GM12878 (cell line): ENCODE data around the gene REV1. TPM values are rescaled to one million over a fixed set of nuclear protein-coding genes. Genes with fewer than 3 reads are reported as not detected.

ENCODE experiments used
- ATAC-seq: fragments of 200-7000 bp; cut with Tn5 transposase; 3 replicates; pipeline ENCODE4 v1.9.1; 2020; ENCODE audit warnings: mild to moderate bottlenecking, moderate library complexity
- BruUV-seq: library from RNA; stranded (reverse); fragments of 400-500 nt; replicated peaks from 2 replicates; lab custom pipeline; 2021; lab: Mats Ljungman, UMichigan
- CTCF ChIA-PET: fragments of 300-600 bp; sonication (Branson Sonifier 250); formaldehyde crosslinking; extraction: SDS; loops from one replicate; lab custom pipeline; 2021; ENCODE audit warnings: inconsistent platforms; lab: Yijun Ruan, JAX
- POLR2A ChIA-PET: fragments of 350-600 bp; formaldehyde crosslinking; extraction: SDS; loops from one replicate; lab custom pipeline; 2021; ENCODE audit warnings: inconsistent platforms; lab: Charles Lee
- RAD21 ChIA-PET: fragments of 300-600 bp; sonication (Branson Sonifier 250); formaldehyde crosslinking; loops from one replicate; lab custom pipeline; 2023; ENCODE audit warnings: antibody characterized with exemption; ENCODE audit not compliant: unreplicated experiment; lab: Charles Lee
- SMC1A ChIA-PET: fragments of 300-600 bp; sonication (Branson Sonifier 250); formaldehyde crosslinking; loops from one replicate; lab custom pipeline; 2023; ENCODE audit not compliant: unreplicated experiment, uncharacterized antibody; lab: Charles Lee
- DNase-seq: peaks from one replicate; pipeline ENCODE4 v3.0.0-alpha.2; 2011; ENCODE audit warnings: low read depth, low spot score
- FAIRE-seq: peaks from 3 replicates; lab custom pipeline; 2011; peaks lifted over from hg19 to GRCh38; lab: Jason Lieb, UNC
- H2AFZ ChIP-seq: 2 replicates; pipeline ENCODE4 v1.6.0; 2011; ENCODE audit warnings: low read depth, low read length, control low read depth; ENCODE audit not compliant: control insufficient read depth
- H3K27ac ChIP-seq: 2 replicates; pipeline ENCODE4 v1.5.1; 2011; ENCODE audit warnings: control low read depth; ENCODE audit not compliant: control insufficient read depth, insufficient read depth
- H3K27me3 ChIP-seq, 2 experiments: replicated peaks in 1 of 2; 2 replicates each; pipeline versions ENCODE4 v1.6.0 to v1.6.1; 2011; ENCODE audit warnings: low read length in 1 of 2; ENCODE audit not compliant: control insufficient read depth in 2 of 2, insufficient read depth in 2 of 2
- H3K36me3 ChIP-seq, 2 experiments: 2 replicates each; pipeline ENCODE4 v1.5.1; 2011; ENCODE audit warnings: low read length in 1 of 2; ENCODE audit not compliant: control insufficient read depth in 2 of 2, insufficient read depth in 2 of 2
- H3K4me1 ChIP-seq: 2 replicates; pipeline ENCODE4 v1.6.1; 2011; ENCODE audit warnings: mild to moderate bottlenecking, low read length, moderate library complexity, mixed read lengths; ENCODE audit not compliant: control insufficient read depth, insufficient read depth
- H3K4me2 ChIP-seq: 2 replicates; pipeline ENCODE4 v1.6.0; 2011; ENCODE audit warnings: control low read depth; ENCODE audit not compliant: control insufficient read depth, insufficient read depth
- H3K4me3 ChIP-seq: fragments of 200-600 bp; sonication (generic); 2 replicates; pipeline ENCODE4 v1.5.1; 2016
- H3K79me2 ChIP-seq: 2 replicates; pipeline ENCODE4 v1.6.0; 2011; ENCODE audit warnings: low read length; ENCODE audit not compliant: control insufficient read depth, insufficient read depth
- H3K9ac ChIP-seq: 2 replicates; pipeline ENCODE4 v1.8.0; 2011; ENCODE audit warnings: low read length, control low read depth, mixed read lengths; ENCODE audit not compliant: control insufficient read depth, insufficient read depth
- H3K9me3 ChIP-seq: replicated peaks from 3 replicates; pipeline ENCODE4 v1.5.1; 2011; ENCODE audit warnings: mild to moderate bottlenecking, low read length; ENCODE audit not compliant: control insufficient read depth, insufficient read depth
- H4K20me1 ChIP-seq: 2 replicates; pipeline ENCODE4 v1.6.0; 2011; ENCODE audit not compliant: control insufficient read depth, insufficient read depth
- ATF2 ChIP-seq: IDR thresholded peaks from 2 replicates; pipeline ENCODE4 v1.6.1; 2012; ENCODE audit warnings: low read length, inconsistent platforms
- BRCA1 ChIP-seq: IDR thresholded peaks from 2 replicates; pipeline ENCODE4 v1.6.1; 2011; ENCODE audit warnings: low read depth, low read length, improper control_type of control experiment
- CBX3 ChIP-seq: fragments of 200-600 bp; sonication (generic); IDR thresholded peaks from 2 replicates; pipeline ENCODE4 v1.6.1; 2016; ENCODE audit warnings: low read depth, borderline replicate concordance
- CREM ChIP-seq: IDR thresholded peaks from 2 replicates; pipeline ENCODE4 v1.6.1; 2014; ENCODE audit warnings: antibody characterized with exemption, low read depth
- RB1 ChIP-seq: fragments of 450-650 bp; formaldehyde crosslinking; IDR thresholded peaks from 2 replicates; pipeline ENCODE4 v1.6.1; 2017; ENCODE audit warnings: mild to moderate bottlenecking, borderline replicate concordance
- SKIL ChIP-seq: fragments of 450-650 bp; IDR thresholded peaks from 2 replicates; pipeline ENCODE4 v1.6.1; 2017; ENCODE audit warnings: mild to moderate bottlenecking, low read depth, inconsistent platforms; ENCODE audit not compliant: poor library complexity, severe bottlenecking
- SMAD5 ChIP-seq: IDR thresholded peaks from 2 replicates; pipeline ENCODE4 v1.6.1; 2016; ENCODE audit warnings: antibody characterized with exemption, low read depth
- TBL1XR1 ChIP-seq: IDR thresholded peaks from 2 replicates; pipeline ENCODE4 v1.6.1; 2012; ENCODE audit warnings: low read depth, low read length, improper control_type of control experiment
- ZNF217 ChIP-seq: fragments of 450-650 bp; IDR thresholded peaks from 2 replicates; pipeline ENCODE4 v1.6.1; 2017; ENCODE audit warnings: antibody characterized with exemption, mild to moderate bottlenecking
- WGBS: methylation state at CpG from one replicate; pipeline ENCODE4 v1.1.6; 2016; ENCODE audit warnings: low lambda C conversion rate; ENCODE audit not compliant: insufficient replicate concordance, insufficient coverage; ENCODE audit errors: missing lambda C conversion rate; 5-methylcytosine and 5-hydroxymethylcytosine counted together
- in situ Hi-C: fragments of 300-500 bp; cut with MboI; formaldehyde crosslinking; loops from 9 replicates; pipeline ENCODE4 v1.14.3; 2018; ENCODE audit warnings: mixed read lengths
- intact Hi-C: fragments of 100-400 bp; cut with micrococcal nuclease; formaldehyde crosslinking; loops from one replicate; pipeline ENCODE4 v1.14.2; 2022; ENCODE audit not compliant: unreplicated experiment
- polyA plus RNA-seq, 11 experiments: library from polyadenylated mRNA; depleted of rRNA in 4 of 11; unstranded in 6 of 11; stranded (reverse) in 5 of 11; fragments of >200 nt; fragmentation: Nextera tagmentation in 4 of 11; fragmentation: Illumina TruSeq in 1 of 11; extraction: Ambion mirVana in 4 of 11; extraction: Trizol in 1 of 11; gene quantifications; 1 replicate in 1 of 11; 2 replicates in 10 of 11; pipeline versions ENCODE4 v1.2.1 to v1.2.3, GENCODE V29; 2011 to 2016; ENCODE audit warnings: inconsistent platforms in 2 of 11, missing spikeins in 2 of 11, low read depth in 1 of 11
- total RNA-seq, 4 experiments: library from RNA; depleted of rRNA in 3 of 4; stranded (reverse); fragments of >200 nt in 3 of 4; fragmentation: Illumina TruSeq in 1 of 4; extraction: Trizol in 1 of 4; gene quantifications; 2 replicates each; pipeline versions ENCODE4 v1.2.1 to v1.2.3, GENCODE V29; 2013 to 2021

REV1 gene
- total and polyA plus RNA-seq, 10 of the 15 experiments (the other 5 are each of a cell fraction or from before 2014, with no cell fraction given) = 11.3 to 46.8 (median 29.0) TPM

GRCh38 chr2:99522157-99522556 lies 32.3 kb upstream of the REV1 start:
- Histone ChIP-seq H3K4me1 (no peaks in the 10 kb centered on the region), H3K4me2 (no peak overlapping the region), H3K27me3 (peaks cover 1 to 3% of the 10 kb centered on the region in 2 experiments; a peak in 1 of 4 replicates), H2AFZ (no peak overlapping the region), H3K9ac (no peak overlapping the region), H3K79me2 (no peaks in the 10 kb centered on the region), H3K36me3 (no peaks in the 10 kb centered on the region), H3K9me3 (no peaks in the 10 kb centered on the region), H4K20me1 (no peaks in the 10 kb centered on the region), H3K4me3 (no peak overlapping the region), H3K27ac (no peak overlapping the region)
- no peak for TF ChIP-seq RB1
- TF ChIP-seq SKIL = no peak
- TF ChIP-seq CBX3 = no peak
- no peak for TF ChIP-seq BRCA1
- no peak for TF ChIP-seq ZNF217
- no TSS peak for BruUV-seq
- WGBS = 0% methylated on average over 2 of the region's 2 CpGs
- FAIRE-seq (no peak), DNase-seq (no peak), ATAC-seq (no peak)
- ChIA-PET CTCF (no interaction called here), SMC1A (no interaction called here), POLR2A (no interaction called here), RAD21 (no interaction called here)
- in situ Hi-C loops (no loop called here), intact Hi-C loops (no loop called here)

DNA sequence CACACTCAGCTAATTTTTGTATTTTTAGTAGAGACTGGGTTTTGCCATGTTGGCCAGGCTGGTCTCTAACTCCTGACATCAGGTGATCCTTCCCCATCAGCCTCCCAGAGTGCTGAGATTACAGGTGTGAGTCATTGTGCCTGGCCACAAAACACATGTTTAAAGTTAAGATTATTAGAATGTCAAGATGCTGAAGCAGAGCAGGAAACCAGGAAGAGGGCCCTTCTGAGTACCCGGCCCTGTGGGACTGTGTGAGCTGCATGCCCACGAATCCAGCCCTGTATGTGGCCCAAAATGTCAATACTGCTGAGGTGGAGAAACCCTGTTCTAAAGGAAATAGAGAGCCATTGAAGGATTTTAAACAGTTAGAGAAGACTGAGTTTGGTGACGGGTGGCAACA lies 31.0 kb upstream of the REV1 start:
- Histone ChIP-seq H3K79me2 (no peaks in the 10 kb centered on the region), H4K20me1 (no peaks in the 10 kb centered on the region), H3K27ac (no peak overlapping the region), H3K9ac (no peak overlapping the region), H3K9me3 (no peaks in the 10 kb centered on the region), H3K36me3 (no peaks in the 10 kb centered on the region), H3K4me2 (no peak overlapping the region), H2AFZ (no peak overlapping the region), H3K4me1 (no peaks in the 10 kb centered on the region), H3K4me3 (no peak overlapping the region), H3K27me3 (peaks cover 0 to 1% of the 10 kb centered on the region in 2 experiments; a peak in 1 of 4 replicates)
- WGBS = 31% methylated on average over 3 of the region's 3 CpGs
- no TSS peak for BruUV-seq
- ChIA-PET SMC1A (no interaction called here), POLR2A (interaction anchor here (0.6 kb wide), 1 partner anchor 298 kb away, joined by 3 read pairs; no protein-coding TSS in a partner anchor), RAD21 (no interaction called here), CTCF (no interaction called here)
- DNase-seq (no peak), ATAC-seq (no peak), FAIRE-seq (no peak)
- in situ Hi-C loops = no loop called here
- TF ChIP-seq ATF2 (no peak), TBL1XR1 (no peak), SMAD5 (no peak), CREM (no peak)
- intact Hi-C loops = no loop called here
